Embryonic facial prominence (tissue), 1 donor: ENCODE data around the gene EVA1C.
A peak's percentile ranks its signal among the peaks of the same experiment; 100 is the strongest.
"Not testable (repeated sequence)": the region's sequence is repeated elsewhere in the genome, so short reads cannot be mapped to it uniquely, and the experiment has no call there.

ENCODE experiments used
- DNase-seq: peaks from one replicate; pipeline ENCODE4 v3.0.0-alpha.2; 2016; ENCODE audit errors: extremely low spot score

EVA1C gene

GRCh38 chr21:32390537-32391224, 21.8 kb upstream of the EVA1C start:
- not testable (repeated sequence) for DNase-seq

GRCh38 chr21:32391755-32392154, 20.8 kb upstream of the EVA1C start:
- DNase-seq, result no peak

- DNase-seq, result no peak
These were observed 20.1 kb upstream of the EVA1C start for GRCh38 chr21:32392299-32392879.

GRCh38 chr21:32392880-32393676, 19.4 kb upstream of the EVA1C start, which contains the start of gene URB1:
URB1 (minus strand) TSS chr21:32393012; CDS start chr21:32392910, 102 bp downstream.
- DNase-seq, result peak; percentile 63

- no peak for DNase-seq
These were observed 18.9 kb upstream of the EVA1C start for GRCh38 chr21:32393677-32394001.

GRCh38 chr21:32403201-32403777, 9.2 kb upstream of the EVA1C start:
- no peak for DNase-seq

GRCh38 chr21:32406405-32406804, 6.1 kb upstream of the EVA1C start:
- DNase-seq, result no peak

GRCh38 chr21:32410291-32410690, 2.2 kb upstream of the EVA1C start:
- DNase-seq, result no peak

- no peak for DNase-seq
These were observed 1.6 kb upstream of the EVA1C start for GRCh38 chr21:32410916-32411315.

- no peak for DNase-seq
These were observed 950 bp upstream of the EVA1C start for GRCh38 chr21:32411350-32412161.

- DNase-seq, result no peak
These were observed 554 bp downstream of the EVA1C start for GRCh38 chr21:32413015-32413504.

GRCh38 chr21:32413697-32414578, 1.4 kb downstream of the EVA1C start:
- DNase-seq, result no peak

- DNase-seq, result no peak
These were observed 2.3 kb downstream of the EVA1C start for GRCh38 chr21:32414579-32415358.

- DNase-seq, result no peak
These were observed 3.2 kb downstream of the EVA1C start for GRCh38 chr21:32415451-32416398.

- no peak for DNase-seq
These were observed 5.6 kb downstream of the EVA1C start for GRCh38 chr21:32418146-32418545.

- no peak for DNase-seq
These were observed 9.6 kb downstream of the EVA1C start for GRCh38 chr21:32422064-32422463.

GRCh38 chr21:32423320-32424190, 11.0 kb downstream of the EVA1C start:
- DNase-seq, result no peak

- no peak for DNase-seq
These were observed 11.7 kb downstream of the EVA1C start for GRCh38 chr21:32424191-32424535.
